GM21576 (cell line): Measurements from ENCODE around the gene COQ10A.
"Not testable (repeated sequence)": the region's sequence is repeated elsewhere in the genome, so short reads cannot be mapped to it uniquely, and the experiment has no call there.

ENCODE experiments used
- ATAC-seq: cut with Tn5 transposase; IDR thresholded peaks from one replicate; pipeline ENCODE4 v1.9.1; 2021; ENCODE audit warnings: mild to moderate bottlenecking, moderate library complexity; ENCODE audit not compliant: unreplicated experiment

Gene COQ10A

GRCh38 chr12:56242986-56243385 lies 23.8 kb upstream of the COQ10A start:
- no peak for ATAC-seq

- ATAC-seq = no peak
These were observed 23.0 kb upstream of the COQ10A start for GRCh38 chr12:56243731-56244181.

GRCh38 chr12:56244494-56244893 lies 22.2 kb upstream of the COQ10A start:
- ATAC-seq = no peak

- no peak for ATAC-seq
These were observed 18.8 kb upstream of the COQ10A start for GRCh38 chr12:56247923-56248322.

GRCh38 chr12:56248711-56249110 lies 18.0 kb upstream of the COQ10A start:
- ATAC-seq = no peak

GRCh38 chr12:56252649-56253048 lies 14.1 kb upstream of the COQ10A start:
- no peak for ATAC-seq

GRCh38 chr12:56253091-56253490 lies 13.7 kb upstream of the COQ10A start:
- ATAC-seq = no peak

GRCh38 chr12:56255671-56256070 lies 11.1 kb upstream of the COQ10A start:
- no peak for ATAC-seq

- ATAC-seq = no peak
These were observed 10.3 kb upstream of the COQ10A start for GRCh38 chr12:56256326-56256960.

GRCh38 chr12:56257071-56257470 lies 9.7 kb upstream of the COQ10A start:
- ATAC-seq = no peak

GRCh38 chr12:56257491-56258067 lies 9.2 kb upstream of the COQ10A start:
- peak; percentile 12 for ATAC-seq

- ATAC-seq = peak; percentile 77
These were observed 8.5 kb upstream of the COQ10A start, which contains the start of gene ANKRD52 for GRCh38 chr12:56258068-56258819. Gene ANKRD52 (minus strand): TSS chr12:56258384. CDS start chr12:56258269, 115 bp downstream.

GRCh38 chr12:56258820-56259183 lies 7.9 kb upstream of the COQ10A start:
- ATAC-seq = peak; percentile 2

- ATAC-seq = no peak
These were observed 6.4 kb upstream of the COQ10A start for GRCh38 chr12:56260380-56260779.

GRCh38 chr12:56260921-56261320 lies 5.8 kb upstream of the COQ10A start:
- ATAC-seq = no peak

GRCh38 chr12:56261503-56262232 lies 5.1 kb upstream of the COQ10A start:
- no peak for ATAC-seq

- ATAC-seq = not testable (repeated sequence)
These were observed 3.8 kb upstream of the COQ10A start for GRCh38 chr12:56262955-56263354.

- ATAC-seq = not testable (repeated sequence)
These were observed 562 bp upstream of the COQ10A start for GRCh38 chr12:56266068-56266692.

- peak; percentile 10 for ATAC-seq
These were observed 815 bp downstream of the COQ10A start for GRCh38 chr12:56267443-56268071.

GRCh38 chr12:56271031-56271430 lies 4.3 kb downstream of the COQ10A start:
- ATAC-seq = no peak
